Neural progenitor cell (in vitro differentiated cells): ENCODE measurements around the gene NOXO1.
"Not testable (repeated sequence)": the region's sequence is repeated elsewhere in the genome, so short reads cannot be mapped to it uniquely, and the experiment has no call there.

ENCODE experiments used
- EZH2 ChIP-seq: fragments of 200-600 bp; sonication (generic); IDR thresholded peaks from 2 replicates; pipeline ENCODE4 v1.6.1; 2017; ENCODE audit warnings: antibody characterized with exemption, mild to moderate bottlenecking, moderate library complexity
- EZH2phosphoT487 ChIP-seq: fragments of 200-600 bp; sonication (generic); IDR thresholded peaks from 2 replicates; pipeline ENCODE4 v1.6.1; 2017; ENCODE audit warnings: antibody characterized with exemption
- TF ChIP-seq, protein P1 (sequence below): fragments of 200-600 bp; sonication (generic); IDR thresholded peaks from 2 replicates; pipeline ENCODE4 v1.5.1; 2017; ENCODE audit warnings: antibody characterized with exemption, mild to moderate bottlenecking

- TF ChIP-seq, protein P1, sequence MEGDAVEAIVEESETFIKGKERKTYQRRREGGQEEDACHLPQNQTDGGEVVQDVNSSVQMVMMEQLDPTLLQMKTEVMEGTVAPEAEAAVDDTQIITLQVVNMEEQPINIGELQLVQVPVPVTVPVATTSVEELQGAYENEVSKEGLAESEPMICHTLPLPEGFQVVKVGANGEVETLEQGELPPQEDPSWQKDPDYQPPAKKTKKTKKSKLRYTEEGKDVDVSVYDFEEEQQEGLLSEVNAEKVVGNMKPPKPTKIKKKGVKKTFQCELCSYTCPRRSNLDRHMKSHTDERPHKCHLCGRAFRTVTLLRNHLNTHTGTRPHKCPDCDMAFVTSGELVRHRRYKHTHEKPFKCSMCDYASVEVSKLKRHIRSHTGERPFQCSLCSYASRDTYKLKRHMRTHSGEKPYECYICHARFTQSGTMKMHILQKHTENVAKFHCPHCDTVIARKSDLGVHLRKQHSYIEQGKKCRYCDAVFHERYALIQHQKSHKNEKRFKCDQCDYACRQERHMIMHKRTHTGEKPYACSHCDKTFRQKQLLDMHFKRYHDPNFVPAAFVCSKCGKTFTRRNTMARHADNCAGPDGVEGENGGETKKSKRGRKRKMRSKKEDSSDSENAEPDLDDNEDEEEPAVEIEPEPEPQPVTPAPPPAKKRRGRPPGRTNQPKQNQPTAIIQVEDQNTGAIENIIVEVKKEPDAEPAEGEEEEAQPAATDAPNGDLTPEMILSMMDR, result not testable (repeated sequence)
- TF ChIP-seq EZH2, EZH2phosphoT487: not testable (repeated sequence)
These were observed 30.5 kb upstream of the NOXO1 start for GRCh38 chr16:2011726-2012125.
